ENCODE results near the gene FBN1. TPM values are rescaled to one million over a fixed set of nuclear protein-coding genes. Genes with fewer than 3 reads are reported as not detected.

Gene FBN1
- total and polyA plus RNA-seq, 2 of the 13 experiments (the other 11 are each of a cell fraction or from before 2014, with no cell fraction given), result 1.5 to 3.0 TPM

DNA sequence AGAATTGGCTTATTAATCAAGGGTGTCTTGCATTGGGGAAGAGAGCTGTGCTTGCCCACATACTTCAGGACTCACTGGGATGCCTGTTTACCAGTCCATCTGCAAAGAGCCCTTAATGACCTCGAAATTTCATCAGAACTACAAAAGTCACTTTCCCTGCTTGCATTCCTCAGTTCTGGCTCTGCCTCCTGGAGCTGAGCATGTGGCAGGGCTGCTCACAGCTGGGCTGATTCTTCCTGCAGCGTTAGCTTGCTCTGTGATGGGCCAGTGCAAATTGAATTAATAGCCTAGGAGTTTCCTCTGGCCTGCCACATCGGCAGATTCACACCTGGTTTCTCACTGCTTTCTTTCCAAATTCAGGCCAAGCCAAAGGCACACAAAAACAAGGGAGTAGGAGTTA is 205.4 kb downstream of the FBN1 start:
- no TSS peak for BruUV-seq (replicated peaks)
- POLR2A ChIA-PET, result no interaction called here

DNA sequence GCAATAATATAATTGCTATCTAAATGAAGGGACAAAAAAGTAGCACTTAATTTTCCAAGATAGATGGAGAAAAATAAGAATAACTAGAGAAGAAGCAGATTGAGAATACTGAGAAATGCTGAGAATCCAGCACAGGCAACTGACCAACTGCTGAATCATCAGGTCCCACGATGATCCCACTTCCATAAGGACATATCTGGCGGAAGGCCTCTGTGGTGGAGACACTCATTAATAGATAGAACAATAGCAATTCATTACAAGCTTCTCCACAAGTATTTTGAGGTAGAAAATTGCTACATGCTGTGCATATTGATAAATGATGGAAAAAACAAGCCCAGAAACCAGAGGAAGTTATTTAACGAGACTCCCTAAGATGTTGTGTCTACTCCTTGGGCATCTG is 208.3 kb downstream of the FBN1 start:
- no TSS peak for BruUV-seq (replicated peaks)
- ChIA-PET CTCF (ENCODE audit: low intra/inter-chr PET ratio, low total read pairs) (no interaction called here), POLR2A (no interaction called here)
- Histone ChIP-seq H3K4me3 (replicated peaks in 1 of 3; ENCODE audit: insufficient read depth in 1 of 3, low read depth in 2 of 3, low read length in 3 of 3) (no peak overlapping the region), H3K4me2 (ENCODE audit: low read depth, low read length) (no peak overlapping the region), H3K27me3 (ENCODE audit: control insufficient read depth in 1 of 2, insufficient read depth in 2 of 2, low read length in 2 of 2) (no peaks in the 10 kb centered on the region), H3K79me2 (ENCODE audit: insufficient read depth, low read length) (no peaks in the 10 kb centered on the region), H4K20me1 (ENCODE audit: insufficient read depth, low read length) (no peaks in the 10 kb centered on the region), H3K9ac (ENCODE audit: insufficient read depth, low read depth, low read length) (no peak overlapping the region), H3K4me1 (ENCODE audit: insufficient read depth, low read length) (0 out of 2 replicates have a peak, but pooled peaks cover 4% of the 10 kb centered on the region), H2AFZ (ENCODE audit: low read length) (no peak overlapping the region), H3K27ac (ENCODE audit: extremely low read length, insufficient read depth, low read length) (no peak overlapping the region), H3K36me3 (replicated peaks in 1 of 2; ENCODE audit: control insufficient read depth in 1 of 2, insufficient read depth in 2 of 2, low read length in 2 of 2) (no peaks in the 10 kb centered on the region), H3K9me3 (ENCODE audit: low read length) (no peaks in the 10 kb centered on the region)
- no peak for FAIRE-seq
- no peak for DNase-seq (ENCODE audit: low spot score)
- WGBS (ENCODE audit: low lambda C conversion rate), result 81% methylated on average over 3 of the region's 3 CpGs
- in situ Hi-C loops (cut with HindIII; ENCODE audit: extremely low pct_ligation_motif_present, low pct_unique_long_range_greater_than_20kb) (no loop called here), intact Hi-C loops (cut with micrococcal nuclease; ENCODE audit: unreplicated experiment) (no loop called here)
- ATAC-seq, result no peak
- TF ChIP-seq ZNF34 (CRISPR knock-in tag; IDR thresholded peaks at IDR 0.05; ENCODE audit: borderline replicate concordance) (no peak), ZFP62 (CRISPR knock-in tag; IDR thresholded peaks at IDR 0.05) (no peak), ZNF678 (CRISPR knock-in tag; IDR thresholded peaks at IDR 0.05) (no peak), ZNF646 (CRISPR knock-in tag; IDR thresholded peaks at IDR 0.05) (no peak)

More for the DNA sequence above, 205.4 kb downstream of the FBN1 start:
- CTCF ChIA-PET (ENCODE audit: low intra/inter-chr PET ratio, low total read pairs), result no interaction called here
- WGBS (ENCODE audit: low lambda C conversion rate), result 6% methylated on average over 3 of the region's 3 CpGs
- in situ Hi-C loops (cut with HindIII; ENCODE audit: extremely low pct_ligation_motif_present, low pct_unique_long_range_greater_than_20kb) (no loop called here), intact Hi-C loops (cut with micrococcal nuclease; ENCODE audit: unreplicated experiment) (no loop called here)
- Histone ChIP-seq H3K36me3 (replicated peaks in 1 of 2; ENCODE audit: control insufficient read depth in 1 of 2, insufficient read depth in 2 of 2, low read length in 2 of 2) (no peaks in the 10 kb centered on the region), H3K79me2 (ENCODE audit: insufficient read depth, low read length) (no peaks in the 10 kb centered on the region), H4K20me1 (ENCODE audit: insufficient read depth, low read length) (no peaks in the 10 kb centered on the region), H3K4me2 (ENCODE audit: low read depth, low read length) (no peak overlapping the region), H3K27ac (ENCODE audit: extremely low read length, insufficient read depth, low read length) (no peak overlapping the region), H3K4me3 (replicated peaks in 1 of 3; ENCODE audit: insufficient read depth in 1 of 3, low read depth in 2 of 3, low read length in 3 of 3) (no peak overlapping the region), H3K9ac (ENCODE audit: insufficient read depth, low read depth, low read length) (no peak overlapping the region), H2AFZ (ENCODE audit: low read length) (no peak overlapping the region), H3K27me3 (ENCODE audit: control insufficient read depth in 1 of 2, insufficient read depth in 2 of 2, low read length in 2 of 2) (no peaks in the 10 kb centered on the region), H3K4me1 (ENCODE audit: insufficient read depth, low read length) (no peaks in the 10 kb centered on the region), H3K9me3 (ENCODE audit: low read length) (no peaks in the 10 kb centered on the region)
- ATAC-seq (peak; percentile 75), FAIRE-seq (no peak), DNase-seq (ENCODE audit: low spot score) (no peak)
- TF ChIP-seq TMF1 (CRISPR knock-in tag; IDR thresholded peaks at IDR 0.05; ENCODE audit: low read depth), result no peak
- TF ChIP-seq ZHX1 (CRISPR knock-in tag; IDR thresholded peaks at IDR 0.05; ENCODE audit: low read depth), result no peak
- TF ChIP-seq ZNF556 (CRISPR knock-in tag; IDR thresholded peaks at IDR 0.05; ENCODE audit: borderline replicate concordance), result no peak
- TF ChIP-seq ZNF317 (CRISPR knock-in tag; IDR thresholded peaks at IDR 0.05), result 0 out of 2 replicates have a peak, but pooled peaks have one; percentile 29
